Measurements from ENCODE around the gene HOXD10.
A peak's percentile ranks its signal among the peaks of the same experiment; 100 is the strongest.

The HOXD10 gene

DNA sequence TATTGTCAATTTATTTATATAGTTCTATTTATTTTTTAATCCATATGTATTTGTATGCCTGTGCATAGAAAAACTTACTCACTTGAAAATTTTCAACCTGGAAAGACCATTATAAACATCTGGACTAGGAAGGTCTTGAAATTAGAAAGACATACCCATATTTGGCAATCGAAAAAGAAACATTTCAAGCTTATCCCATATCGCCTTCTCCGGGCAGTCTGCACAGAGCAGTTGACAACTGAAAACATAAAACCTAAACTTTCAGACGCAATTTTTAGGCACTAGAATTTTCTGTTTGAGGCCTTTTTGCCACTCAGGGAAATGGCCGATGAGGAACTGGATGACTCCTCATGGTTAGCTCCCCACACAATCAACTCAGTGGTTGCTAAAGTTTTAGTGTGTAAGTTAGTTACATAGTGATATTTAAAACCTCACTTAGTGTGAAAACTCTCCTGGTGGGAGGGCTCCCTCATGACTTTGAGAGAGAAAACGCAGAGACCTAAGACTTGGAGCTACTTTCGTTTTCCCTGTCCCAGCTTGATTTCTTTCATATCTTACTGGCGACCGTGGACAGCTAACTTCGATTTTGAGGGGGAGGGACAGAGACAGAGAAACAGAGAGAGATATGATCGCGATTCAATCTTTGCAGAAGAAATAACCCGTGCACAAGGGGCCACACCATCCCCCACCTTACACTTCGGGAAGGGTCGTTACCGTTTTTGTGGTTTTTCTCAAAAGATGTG lies 20.2 kb upstream of the HOXD10 start:
- no peak for TF ChIP-seq ZNF274 (IDR thresholded peaks at IDR 0.05; ENCODE audit: low read depth, low read length)
- H3K4me3 ChIP-seq (ENCODE audit: low read length), result peak overlapping the region; percentile 44; the same call in 1 of the 2 replicates

DNA sequence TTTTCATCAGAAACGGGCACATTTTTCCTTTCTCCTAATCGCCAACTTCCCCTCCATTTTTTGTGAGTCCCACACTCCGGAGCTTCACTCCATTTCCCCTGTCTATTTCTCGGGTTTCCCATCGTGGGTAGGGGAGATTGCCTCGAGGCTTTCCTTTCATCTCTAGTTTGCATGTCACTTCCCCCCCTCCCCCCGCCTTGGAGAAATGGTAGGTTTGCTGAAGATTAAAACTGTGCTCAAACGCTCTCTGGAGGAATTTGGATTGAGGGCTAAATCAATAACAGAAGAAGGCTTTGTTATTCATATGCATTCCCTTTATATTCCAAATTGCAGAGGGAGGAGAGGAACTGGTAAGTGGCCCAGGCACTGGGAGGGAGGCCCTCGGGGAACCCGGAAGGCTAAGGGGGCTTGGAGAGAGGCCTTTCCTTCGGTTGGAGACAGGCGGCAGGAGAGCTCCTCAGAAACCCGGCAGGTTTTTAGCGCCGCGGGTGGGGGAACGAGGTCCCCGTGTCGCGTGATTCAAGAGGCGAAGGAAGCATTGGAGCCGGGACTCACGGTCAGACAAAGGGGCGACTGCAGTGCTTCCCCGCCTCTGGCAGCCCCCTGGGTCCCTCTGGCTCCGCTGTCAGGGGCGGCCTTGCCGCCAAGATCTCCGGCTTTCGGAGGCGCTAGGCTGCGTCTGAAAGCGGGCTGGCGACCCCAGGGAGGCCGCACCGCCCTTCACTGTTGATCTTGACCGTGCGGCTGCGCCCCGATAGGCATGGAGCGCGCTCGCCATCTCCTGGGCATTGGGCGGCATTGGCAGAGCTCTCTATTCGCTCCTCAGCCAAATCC lies 19.4 kb upstream of the HOXD10 start:
- no peak for TF ChIP-seq ZNF274 (IDR thresholded peaks at IDR 0.05; ENCODE audit: low read depth, low read length)
- H3K4me3 ChIP-seq (ENCODE audit: low read length), result peak overlapping the region; percentile 44; the same call in 1 of the 2 replicates

DNA sequence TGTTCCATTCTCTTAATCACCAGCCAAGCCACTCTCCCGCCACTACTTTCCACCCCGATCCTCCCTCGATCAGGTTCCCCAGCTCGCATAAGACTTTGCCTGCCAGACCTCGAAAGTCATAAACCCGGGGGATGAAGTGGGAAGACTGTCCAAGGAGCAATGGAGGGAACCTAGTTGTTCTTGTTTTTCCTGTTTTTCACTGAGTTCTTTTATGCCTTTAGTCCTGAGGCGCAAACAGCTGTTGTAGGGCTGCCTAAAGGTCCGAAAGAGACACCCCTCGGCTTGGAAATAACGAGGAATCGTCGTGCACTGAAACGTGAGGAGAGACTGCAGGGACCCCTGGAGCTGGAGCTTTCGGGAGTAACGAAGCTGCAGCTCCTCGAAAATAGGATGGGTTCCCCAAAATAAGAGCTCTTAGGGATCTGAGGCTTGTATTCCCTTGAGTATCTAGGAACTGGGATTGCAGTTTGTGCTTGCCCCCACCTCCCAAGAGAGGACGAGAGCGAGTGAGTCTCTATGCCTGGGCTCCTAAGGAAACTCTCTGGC lies 18.7 kb upstream of the HOXD10 start:
- no peak for TF ChIP-seq ZNF274 (IDR thresholded peaks at IDR 0.05; ENCODE audit: low read depth, low read length)
- H3K4me3 ChIP-seq (ENCODE audit: low read length), result no peak overlapping the region

DNA sequence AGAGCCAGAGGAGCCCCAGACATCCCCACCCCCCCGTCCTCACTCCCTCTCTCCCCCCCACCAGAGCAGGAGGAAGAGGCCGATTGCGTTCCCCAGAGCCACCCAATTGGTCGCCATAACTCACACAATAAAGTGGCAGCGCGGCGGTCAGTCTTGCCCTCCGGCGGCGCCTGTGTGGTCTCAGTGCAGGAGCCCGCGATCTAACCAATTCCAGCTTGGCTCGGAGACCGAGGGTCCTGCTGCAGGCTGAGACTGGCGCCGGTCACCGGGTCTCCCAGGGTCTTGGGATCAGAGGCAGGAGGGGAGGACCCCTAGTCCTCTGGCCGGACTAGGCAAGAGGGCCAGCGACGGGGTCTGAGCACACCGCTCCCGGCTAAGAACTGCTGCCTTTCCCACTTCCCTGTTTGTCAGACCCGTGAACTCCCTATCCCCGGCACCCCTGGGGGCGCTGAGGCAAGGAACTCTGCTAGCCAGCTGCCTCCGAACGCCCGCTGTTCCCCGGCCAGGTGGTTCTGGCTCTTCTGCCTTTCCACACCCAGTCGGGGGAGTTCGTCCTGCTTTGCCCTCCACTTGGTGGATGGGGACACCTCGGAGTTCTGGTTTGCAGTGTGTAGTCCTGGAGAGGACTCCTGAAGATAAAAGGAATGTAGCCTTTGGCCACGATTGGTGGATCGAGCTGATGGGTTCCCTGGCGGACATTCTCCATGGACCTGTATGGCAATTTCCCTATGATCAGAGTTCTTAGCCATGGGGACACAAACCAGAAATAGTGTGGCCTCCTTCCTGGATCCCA lies 18.0 kb upstream of the HOXD10 start:
- no peak for TF ChIP-seq ZNF274 (IDR thresholded peaks at IDR 0.05; ENCODE audit: low read depth, low read length)
- H3K4me3 ChIP-seq (ENCODE audit: low read length), result no peak overlapping the region

DNA sequence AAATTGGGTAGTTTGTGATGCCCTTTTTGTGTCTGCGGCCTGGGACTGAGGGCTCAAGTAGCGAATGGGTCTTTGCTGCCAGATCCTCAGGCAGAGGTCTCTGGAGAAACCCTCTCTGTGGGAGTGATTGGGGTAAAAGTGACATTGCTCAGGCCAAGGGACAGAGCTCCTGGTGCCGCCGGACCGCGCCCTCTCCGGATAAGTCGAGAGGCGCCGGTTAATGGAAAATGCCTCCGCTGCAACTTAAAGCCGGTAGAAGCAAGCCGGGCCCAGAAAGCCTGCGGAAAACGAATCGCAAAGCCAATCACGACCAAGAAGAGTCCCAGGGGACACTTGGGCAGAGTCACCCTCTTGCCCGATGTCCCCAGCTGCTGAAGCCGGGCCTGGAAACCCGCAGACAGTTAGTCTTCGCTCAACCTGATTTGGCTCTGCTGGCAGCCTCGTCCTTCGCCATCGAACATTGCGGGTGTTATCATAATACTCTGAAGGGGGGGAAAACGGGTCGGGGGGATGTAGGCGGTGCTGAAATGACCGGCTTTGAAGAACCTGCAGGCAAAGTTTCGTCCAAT lies 17.3 kb upstream of the HOXD10 start:
- TF ChIP-seq ZNF274 (IDR thresholded peaks at IDR 0.05; ENCODE audit: low read depth, low read length), result no peak

DNA sequence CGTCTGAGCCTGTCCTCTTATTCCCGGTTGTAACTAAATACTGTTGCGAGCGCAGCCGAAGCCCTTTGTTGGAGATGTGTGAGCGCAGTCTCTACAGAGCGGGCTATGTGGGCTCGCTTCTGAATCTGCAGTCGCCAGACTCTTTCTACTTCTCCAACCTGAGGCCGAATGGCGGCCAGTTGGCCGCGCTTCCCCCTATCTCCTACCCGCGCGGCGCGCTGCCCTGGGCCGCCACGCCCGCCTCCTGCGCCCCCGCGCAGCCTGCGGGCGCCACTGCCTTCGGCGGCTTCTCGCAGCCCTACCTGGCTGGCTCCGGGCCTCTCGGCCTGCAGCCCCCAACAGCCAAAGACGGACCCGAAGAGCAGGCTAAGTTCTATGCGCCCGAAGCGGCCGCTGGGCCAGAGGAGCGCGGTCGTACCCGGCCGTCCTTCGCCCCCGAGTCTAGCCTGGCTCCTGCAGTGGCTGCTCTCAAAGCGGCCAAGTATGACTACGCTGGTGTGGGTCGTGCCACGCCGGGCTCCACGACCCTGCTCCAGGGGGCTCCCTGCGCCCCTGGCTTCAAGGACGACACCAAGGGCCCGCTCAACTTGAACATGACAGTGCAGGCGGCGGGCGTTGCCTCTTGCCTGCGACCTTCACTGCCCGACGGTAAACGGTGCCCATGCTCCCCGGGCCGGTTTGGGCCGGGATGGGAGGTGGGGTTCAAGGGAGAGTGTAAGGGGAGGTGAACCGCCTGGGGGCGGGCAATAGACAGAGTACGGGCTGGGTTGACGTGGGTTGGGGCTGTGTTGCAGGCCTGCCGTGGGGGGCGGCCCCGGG lies 16.6 kb upstream of the HOXD10 start, which contains the start of gene HOXD12:
HOXD12 (plus strand) TSS at position 68 of the 819 bp plus-strand sequence; CDS start at position 75, 7 bp downstream.
- no peak within 1 kb of the TSS for H3K4me3 ChIP-seq (ENCODE audit: low read length)
- TF ChIP-seq ZNF274 (IDR thresholded peaks at IDR 0.05; ENCODE audit: low read depth, low read length), result no peak

More for the DNA sequence above, 17.3 kb upstream of the HOXD10 start:
- no peak overlapping the region for H3K4me3 ChIP-seq (ENCODE audit: low read length)

DNA sequence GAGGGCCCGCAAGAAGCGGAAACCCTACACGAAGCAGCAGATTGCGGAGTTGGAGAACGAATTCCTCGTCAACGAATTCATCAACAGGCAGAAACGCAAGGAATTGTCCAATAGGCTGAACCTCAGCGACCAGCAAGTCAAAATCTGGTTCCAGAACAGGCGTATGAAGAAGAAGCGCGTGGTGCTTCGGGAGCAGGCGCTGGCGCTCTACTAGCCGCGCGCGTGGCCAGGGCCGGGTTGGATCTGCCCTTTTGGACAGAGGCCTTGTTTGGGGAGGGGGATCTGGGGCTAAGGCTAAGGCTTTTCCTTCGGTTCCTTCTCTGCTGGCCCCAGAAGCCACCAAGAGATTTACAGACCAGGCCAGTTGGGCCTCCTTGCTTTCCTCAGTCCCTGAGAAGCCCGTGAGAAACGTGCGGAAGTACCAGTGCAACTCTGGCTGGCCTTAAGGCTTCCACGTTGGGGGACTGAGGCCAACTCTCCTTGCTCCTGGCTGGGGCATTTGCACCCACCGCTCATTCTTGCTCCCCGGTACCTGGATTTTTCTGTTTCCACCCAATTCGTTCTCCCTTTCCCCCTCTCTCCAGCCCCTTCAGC lies 15.9 kb upstream of the HOXD10 start:
- no peak for TF ChIP-seq ZNF274 (IDR thresholded peaks at IDR 0.05; ENCODE audit: low read depth, low read length)
- no peak overlapping the region for H3K4me3 ChIP-seq (ENCODE audit: low read length)

DNA sequence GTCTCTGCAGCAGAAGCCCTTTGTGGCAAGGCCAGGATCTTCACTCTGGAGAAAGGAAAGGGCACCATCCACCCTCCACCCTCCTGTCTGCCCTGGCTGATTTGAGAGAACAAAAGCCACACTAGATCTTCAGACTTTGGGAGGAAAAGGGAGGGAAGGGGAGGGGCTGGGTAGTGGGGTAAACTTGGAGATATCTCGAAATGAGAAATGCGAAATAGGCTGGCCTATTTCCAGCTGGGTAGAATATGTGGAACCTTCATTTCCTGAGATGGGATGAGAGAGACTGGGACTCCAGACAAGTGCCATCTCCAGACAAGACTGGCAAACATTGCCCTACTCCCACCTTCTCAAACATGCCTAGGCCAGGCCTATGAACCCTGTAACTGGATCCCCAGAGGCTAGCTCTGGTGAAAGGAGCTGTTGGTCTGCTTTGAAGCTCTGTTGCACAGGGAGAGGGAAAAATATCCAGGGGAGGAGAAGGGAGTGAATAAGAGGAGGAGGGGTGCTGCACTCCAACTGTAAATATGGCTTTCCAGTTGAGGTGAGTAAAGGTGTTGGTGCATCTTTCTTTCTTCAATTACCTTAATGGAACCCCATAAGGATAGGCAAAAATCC lies 15.3 kb upstream of the HOXD10 start:
- no peak overlapping the region for H3K4me3 ChIP-seq (ENCODE audit: low read length)
- TF ChIP-seq ZNF274 (IDR thresholded peaks at IDR 0.05; ENCODE audit: low read depth, low read length), result no peak

DNA sequence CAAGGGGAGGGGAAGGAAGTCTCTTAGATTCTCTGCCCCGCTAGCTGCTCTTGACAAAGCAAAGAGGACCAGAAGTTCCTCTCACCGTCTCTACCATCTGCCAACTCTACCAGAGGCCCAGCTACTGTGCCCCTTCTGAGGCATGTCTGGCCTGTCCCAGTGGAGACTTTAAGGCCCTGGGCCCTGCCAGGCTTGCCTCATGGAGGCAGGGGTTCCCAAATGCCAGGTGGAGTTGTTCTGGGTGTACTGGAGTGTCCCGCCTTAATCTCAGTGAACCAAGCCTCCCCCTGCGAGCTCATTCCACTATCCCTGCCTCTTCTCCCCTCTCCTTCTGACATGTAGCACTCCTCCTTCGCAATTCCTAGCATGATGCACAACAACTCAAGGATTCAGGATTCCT lies 14.7 kb upstream of the HOXD10 start:
- no peak overlapping the region for H3K4me3 ChIP-seq (ENCODE audit: low read length)
- no peak for TF ChIP-seq ZNF274 (IDR thresholded peaks at IDR 0.05; ENCODE audit: low read depth, low read length)

DNA sequence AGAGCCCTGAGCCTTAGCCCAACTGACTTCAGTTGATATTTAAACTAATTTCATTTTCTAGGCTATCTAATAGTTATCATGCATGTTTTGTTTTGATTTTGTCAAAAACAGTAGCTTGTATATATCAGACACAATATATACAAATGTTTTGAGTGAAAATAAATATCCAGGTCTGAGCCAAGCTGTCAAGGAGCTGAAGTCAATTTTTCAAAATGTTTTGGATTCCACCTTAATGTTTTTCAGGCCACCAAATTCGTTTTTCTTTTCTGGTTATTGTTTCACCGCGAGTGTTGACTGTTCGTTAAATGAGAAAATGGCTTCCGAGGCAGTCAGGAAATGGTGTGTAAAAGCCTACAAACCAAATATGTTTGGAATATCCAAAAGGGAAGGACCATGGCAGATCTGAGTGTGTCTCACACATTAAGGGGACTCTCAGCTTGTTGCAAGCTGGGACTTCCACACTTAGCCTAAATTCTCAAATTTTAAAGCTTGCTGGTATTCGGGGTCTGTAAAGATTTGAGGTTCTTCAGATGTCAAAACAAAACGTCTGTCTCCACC lies 14.2 kb upstream of the HOXD10 start:
- no peak for TF ChIP-seq ZNF274 (IDR thresholded peaks at IDR 0.05; ENCODE audit: low read depth, low read length)
- H3K4me3 ChIP-seq (ENCODE audit: low read length), result no peak overlapping the region

DNA sequence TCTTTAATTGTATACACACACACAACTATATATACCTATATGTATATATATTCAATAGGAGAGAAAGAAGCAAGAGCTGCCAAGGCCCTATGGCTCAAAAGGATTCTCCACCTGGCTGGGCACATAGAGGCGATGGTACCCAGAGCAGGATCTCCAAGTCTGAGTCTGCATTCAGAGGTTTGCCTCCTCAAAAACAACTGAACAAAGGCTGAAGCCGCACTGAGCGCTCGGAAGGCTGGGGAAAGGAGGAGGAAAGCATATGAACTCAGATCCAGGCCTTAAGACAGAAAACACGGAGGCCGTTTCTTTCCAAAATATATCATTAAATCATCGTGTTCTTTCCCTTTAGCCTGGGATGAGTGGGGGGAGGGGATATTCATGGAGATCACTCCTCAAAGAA lies 13.4 kb upstream of the HOXD10 start:
- no peak for TF ChIP-seq ZNF274 (IDR thresholded peaks at IDR 0.05; ENCODE audit: low read depth, low read length)
- H3K4me3 ChIP-seq (ENCODE audit: low read length), result no peak overlapping the region

Measured in GM08714 (cell line).